GM12878 (cell line): ENCODE measurements around the gene CCDC6. TPM values are rescaled to one million over a fixed set of nuclear protein-coding genes. Genes with fewer than 3 reads are reported as not detected.

ENCODE experiments used
- ATAC-seq: fragments of 200-7000 bp; cut with Tn5 transposase; 3 replicates; pipeline ENCODE4 v1.9.1; 2020; ENCODE audit warnings: mild to moderate bottlenecking, moderate library complexity
- BruUV-seq: library from RNA; stranded (reverse); fragments of 400-500 nt; replicated peaks from 2 replicates; lab custom pipeline; 2021; lab: Mats Ljungman, UMichigan
- CTCF ChIA-PET: fragments of 300-600 bp; sonication (Branson Sonifier 250); formaldehyde crosslinking; extraction: SDS; loops from one replicate; lab custom pipeline; 2021; ENCODE audit warnings: inconsistent platforms; lab: Yijun Ruan, JAX
- POLR2A ChIA-PET: fragments of 350-600 bp; formaldehyde crosslinking; extraction: SDS; loops from one replicate; lab custom pipeline; 2021; ENCODE audit warnings: inconsistent platforms; lab: Charles Lee
- RAD21 ChIA-PET: fragments of 300-600 bp; sonication (Branson Sonifier 250); formaldehyde crosslinking; loops from one replicate; lab custom pipeline; 2023; ENCODE audit warnings: antibody characterized with exemption; ENCODE audit not compliant: unreplicated experiment; lab: Charles Lee
- SMC1A ChIA-PET: fragments of 300-600 bp; sonication (Branson Sonifier 250); formaldehyde crosslinking; loops from one replicate; lab custom pipeline; 2023; ENCODE audit not compliant: unreplicated experiment, uncharacterized antibody; lab: Charles Lee
- DNase-seq: peaks from one replicate; pipeline ENCODE4 v3.0.0-alpha.2; 2011; ENCODE audit warnings: low read depth, low spot score
- FAIRE-seq: peaks from 3 replicates; lab custom pipeline; 2011; peaks lifted over from hg19 to GRCh38; lab: Jason Lieb, UNC
- H2AFZ ChIP-seq: 2 replicates; pipeline ENCODE4 v1.6.0; 2011; ENCODE audit warnings: low read depth, low read length, control low read depth; ENCODE audit not compliant: control insufficient read depth
- H3K27ac ChIP-seq: 2 replicates; pipeline ENCODE4 v1.5.1; 2011; ENCODE audit warnings: control low read depth; ENCODE audit not compliant: control insufficient read depth, insufficient read depth
- H3K27me3 ChIP-seq, 2 experiments: replicated peaks in 1 of 2; 2 replicates each; pipeline versions ENCODE4 v1.6.0 to v1.6.1; 2011; ENCODE audit warnings: low read length in 1 of 2; ENCODE audit not compliant: control insufficient read depth in 2 of 2, insufficient read depth in 2 of 2
- H3K36me3 ChIP-seq, 2 experiments: 2 replicates each; pipeline ENCODE4 v1.5.1; 2011; ENCODE audit warnings: low read length in 1 of 2; ENCODE audit not compliant: control insufficient read depth in 2 of 2, insufficient read depth in 2 of 2
- H3K4me1 ChIP-seq: 2 replicates; pipeline ENCODE4 v1.6.1; 2011; ENCODE audit warnings: mild to moderate bottlenecking, low read length, moderate library complexity, mixed read lengths; ENCODE audit not compliant: control insufficient read depth, insufficient read depth
- H3K4me2 ChIP-seq: 2 replicates; pipeline ENCODE4 v1.6.0; 2011; ENCODE audit warnings: control low read depth; ENCODE audit not compliant: control insufficient read depth, insufficient read depth
- H3K4me3 ChIP-seq: fragments of 200-600 bp; sonication (generic); 2 replicates; pipeline ENCODE4 v1.5.1; 2016
- H3K79me2 ChIP-seq: 2 replicates; pipeline ENCODE4 v1.6.0; 2011; ENCODE audit warnings: low read length; ENCODE audit not compliant: control insufficient read depth, insufficient read depth
- H3K9ac ChIP-seq: 2 replicates; pipeline ENCODE4 v1.8.0; 2011; ENCODE audit warnings: low read length, control low read depth, mixed read lengths; ENCODE audit not compliant: control insufficient read depth, insufficient read depth
- H3K9me3 ChIP-seq: replicated peaks from 3 replicates; pipeline ENCODE4 v1.5.1; 2011; ENCODE audit warnings: mild to moderate bottlenecking, low read length; ENCODE audit not compliant: control insufficient read depth, insufficient read depth
- H4K20me1 ChIP-seq: 2 replicates; pipeline ENCODE4 v1.6.0; 2011; ENCODE audit not compliant: control insufficient read depth, insufficient read depth
- ASH2L ChIP-seq: fragments of 300-600, 200-600 bp; sonication (generic); IDR thresholded peaks from 2 replicates; pipeline ENCODE4 v1.6.1; 2017; ENCODE audit warnings: low read depth, mild to moderate bottlenecking, borderline replicate concordance
- CBX3 ChIP-seq: fragments of 200-600 bp; sonication (generic); IDR thresholded peaks from 2 replicates; pipeline ENCODE4 v1.6.1; 2016; ENCODE audit warnings: low read depth, borderline replicate concordance
- CREM ChIP-seq: IDR thresholded peaks from 2 replicates; pipeline ENCODE4 v1.6.1; 2014; ENCODE audit warnings: antibody characterized with exemption, low read depth
- ETV6 ChIP-seq, 2 experiments: fragments of 450-650 bp in 1 of 2; IDR thresholded peaks in 1 of 2; conservative IDR thresholded peaks in 1 of 2; 2 replicates each; pipeline ENCODE4 v1.6.1; 2014; ENCODE audit warnings: antibody characterized with exemption in 1 of 2, borderline replicate concordance in 1 of 2, low read depth in 1 of 2, mild to moderate bottlenecking in 1 of 2, moderate library complexity in 1 of 2
- FOXK2 ChIP-seq: fragments of 450-650 bp; IDR thresholded peaks from 2 replicates; pipeline ENCODE4 v1.6.1; 2017; ENCODE audit warnings: mild to moderate bottlenecking, moderate library complexity
- IKZF1 ChIP-seq: fragments of 450-650 bp; conservative IDR thresholded peaks from 2 replicates; pipeline ENCODE4 v1.6.1; 2017; ENCODE audit warnings: antibody characterized with exemption, mild to moderate bottlenecking
- IRF3 ChIP-seq: fragments of 450-650 bp; IDR thresholded peaks from 2 replicates; pipeline ENCODE4 v1.6.1; 2014; ENCODE audit warnings: mild to moderate bottlenecking
- JUND ChIP-seq: IDR thresholded peaks from 2 replicates; pipeline ENCODE4 v1.6.1; 2012; ENCODE audit warnings: low read depth, mild to moderate bottlenecking, low read length, improper control_type of control experiment, moderate library complexity
- MEF2B ChIP-seq: fragments of 450-650 bp; IDR thresholded peaks from 2 replicates; pipeline ENCODE4 v1.6.1; 2018; ENCODE audit warnings: mild to moderate bottlenecking, moderate library complexity; ENCODE audit not compliant: partially characterized antibody, poor library complexity, severe bottlenecking
- NR2C1 ChIP-seq: fragments of 450-650 bp; IDR thresholded peaks from 2 replicates; pipeline ENCODE4 v1.6.1; 2017; ENCODE audit warnings: antibody characterized with exemption, mild to moderate bottlenecking, moderate library complexity
- NR2C2 ChIP-seq: IDR thresholded peaks from 2 replicates; pipeline ENCODE4 v1.6.1; 2011; ENCODE audit warnings: borderline replicate concordance, low read depth; ENCODE audit not compliant: control insufficient read depth, insufficient read length
- NR2F1 ChIP-seq: fragments of 450-650 bp; conservative IDR thresholded peaks from 2 replicates; pipeline ENCODE4 v1.6.1; 2017; ENCODE audit warnings: mild to moderate bottlenecking
- PBX3 ChIP-seq: IDR thresholded peaks from 2 replicates; pipeline ENCODE4 v1.6.1; 2011; ENCODE audit warnings: mild to moderate bottlenecking, low read depth, low read length, moderate library complexity; ENCODE audit not compliant: insufficient replicate concordance
- PKNOX1 ChIP-seq: fragments of 450-650 bp; IDR thresholded peaks from 2 replicates; pipeline ENCODE4 v1.6.1; 2016; ENCODE audit warnings: mild to moderate bottlenecking
- TCF3 ChIP-seq: IDR thresholded peaks from 2 replicates; pipeline ENCODE4 v1.6.1; 2012; ENCODE audit warnings: low read depth, mild to moderate bottlenecking, low read length, borderline replicate concordance; ENCODE audit not compliant: insufficient read depth
- WRNIP1 ChIP-seq: IDR thresholded peaks from 2 replicates; pipeline ENCODE4 v1.6.1; 2011; ENCODE audit warnings: low read depth, low read length, improper control_type of control experiment, borderline replicate concordance
- YBX1 ChIP-seq: fragments of 450-650 bp; IDR thresholded peaks from 2 replicates; pipeline ENCODE4 v1.6.1; 2016; ENCODE audit warnings: antibody characterized with exemption
- ZNF217 ChIP-seq: fragments of 450-650 bp; IDR thresholded peaks from 2 replicates; pipeline ENCODE4 v1.6.1; 2017; ENCODE audit warnings: antibody characterized with exemption, mild to moderate bottlenecking
- ZNF384 ChIP-seq: IDR thresholded peaks from 2 replicates; pipeline ENCODE4 v1.6.1; 2012; ENCODE audit warnings: low read depth, mild to moderate bottlenecking, low read length, improper control_type of control experiment, borderline replicate concordance
- WGBS: methylation state at CpG from one replicate; pipeline ENCODE4 v1.1.6; 2016; ENCODE audit warnings: low lambda C conversion rate; ENCODE audit not compliant: insufficient replicate concordance, insufficient coverage; ENCODE audit errors: missing lambda C conversion rate; 5-methylcytosine and 5-hydroxymethylcytosine counted together
- in situ Hi-C: fragments of 300-500 bp; cut with MboI; formaldehyde crosslinking; loops from 9 replicates; pipeline ENCODE4 v1.14.3; 2018; ENCODE audit warnings: mixed read lengths
- intact Hi-C: fragments of 100-400 bp; cut with micrococcal nuclease; formaldehyde crosslinking; loops from one replicate; pipeline ENCODE4 v1.14.2; 2022; ENCODE audit not compliant: unreplicated experiment
- polyA plus RNA-seq, 11 experiments: library from polyadenylated mRNA; depleted of rRNA in 4 of 11; unstranded in 6 of 11; stranded (reverse) in 5 of 11; fragments of >200 nt; fragmentation: Nextera tagmentation in 4 of 11; fragmentation: Illumina TruSeq in 1 of 11; extraction: Ambion mirVana in 4 of 11; extraction: Trizol in 1 of 11; gene quantifications; 1 replicate in 1 of 11; 2 replicates in 10 of 11; pipeline versions ENCODE4 v1.2.1 to v1.2.3, GENCODE V29; 2011 to 2016; ENCODE audit warnings: inconsistent platforms in 2 of 11, missing spikeins in 2 of 11, low read depth in 1 of 11
- total RNA-seq, 4 experiments: library from RNA; depleted of rRNA in 3 of 4; stranded (reverse); fragments of >200 nt in 3 of 4; fragmentation: Illumina TruSeq in 1 of 4; extraction: Trizol in 1 of 4; gene quantifications; 2 replicates each; pipeline versions ENCODE4 v1.2.1 to v1.2.3, GENCODE V29; 2013 to 2021
- TF ChIP-seq, protein P1 (sequence below): IDR thresholded peaks from 2 replicates; pipeline ENCODE4 v1.6.1; 2011; ENCODE audit warnings: borderline replicate concordance, low read depth, mild to moderate bottlenecking, moderate library complexity, low read length; ENCODE audit not compliant: insufficient read depth, poor library complexity, severe bottlenecking

CCDC6 gene
- total and polyA plus RNA-seq, 10 of the 15 experiments (the other 5 are each of a cell fraction or from before 2014, with no cell fraction given) = 11.8 to 46.2 (median 26.7) TPM

GRCh38 chr10:59851864-59852263 lies 54.5 kb downstream of the CCDC6 start:
- no peaks in the 10 kb centered on the region for H4K20me1 ChIP-seq
- H3K4me1 ChIP-seq = no peaks in the 10 kb centered on the region
- POLR2A ChIA-PET = no interaction called here
- ATAC-seq (no peak), FAIRE-seq (no peak), DNase-seq (no peak)
- no peaks in the 10 kb centered on the region for H3K27me3 ChIP-seq
- TF ChIP-seq FOXK2 (no peak), PKNOX1 (no peak), JUND (no peak), IRF3 (no peak), MEF2B (no peak), ZNF384 (no peak), CBX3 (no peak), IKZF1 (no peak), NR2C2 (no peak), ETV6 (conservative IDR thresholded peaks at IDR 0.05 in 1 of 2, IDR thresholded peaks at IDR 0.05 in 1 of 2; ENCODE audit: borderline replicate concordance in 1 of 2, low read depth in 1 of 2) (no peak), ZNF217 (no peak), ASH2L (no peak), CREM (no peak), NR2F1 (no peak), YBX1 (no peak), TCF3 (no peak), NR2C1 (no peak), PBX3 (no peak), WRNIP1 (no peak)
- TF ChIP-seq, protein P1, sequence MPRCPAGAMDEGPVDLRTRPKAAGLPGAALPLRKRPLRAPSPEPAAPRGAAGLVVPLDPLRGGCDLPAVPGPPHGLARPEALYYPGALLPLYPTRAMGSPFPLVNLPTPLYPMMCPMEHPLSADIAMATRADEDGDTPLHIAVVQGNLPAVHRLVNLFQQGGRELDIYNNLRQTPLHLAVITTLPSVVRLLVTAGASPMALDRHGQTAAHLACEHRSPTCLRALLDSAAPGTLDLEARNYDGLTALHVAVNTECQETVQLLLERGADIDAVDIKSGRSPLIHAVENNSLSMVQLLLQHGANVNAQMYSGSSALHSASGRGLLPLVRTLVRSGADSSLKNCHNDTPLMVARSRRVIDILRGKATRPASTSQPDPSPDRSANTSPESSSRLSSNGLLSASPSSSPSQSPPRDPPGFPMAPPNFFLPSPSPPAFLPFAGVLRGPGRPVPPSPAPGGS = no peak
- H3K36me3 ChIP-seq = peaks cover 0 to 11% of the 10 kb centered on the region in 2 experiments; a peak in 1 of 4 replicates
- H3K9ac ChIP-seq = no peak overlapping the region
- intact Hi-C loops (no loop called here), in situ Hi-C loops (no loop called here)
- H2AFZ ChIP-seq = no peak overlapping the region
- no peak overlapping the region for H3K4me3 ChIP-seq
- WGBS = 82% methylated on average over 4 of the region's 4 CpGs
- SMC1A ChIA-PET = interaction anchor here (0.9 to 5.7 kb wide), 9 partner anchors 8 to 55 kb away, joined by 3 to 35 read pairs (median 5); partner anchors contain the start of gene CCDC6
- RAD21 ChIA-PET = interaction anchor here (1.3 to 1.5 kb wide), 3 partner anchors 14 to 54 kb away, joined by 3 to 7 read pairs (median 5); partner anchors contain the start of gene CCDC6
- no peaks in the 10 kb centered on the region for H3K9me3 ChIP-seq
- no peak overlapping the region for H3K4me2 ChIP-seq
- no peak overlapping the region for H3K27ac ChIP-seq
- H3K79me2 ChIP-seq = peaks cover 4% of the 10 kb centered on the region
- CTCF ChIA-PET = interaction anchor here (0.6 to 3.6 kb wide), 7 partner anchors 12 to 235 kb away, joined by 3 to 18 read pairs (median 8); no protein-coding TSS in a partner anchor
- no TSS peak for BruUV-seq
